HL-60 (cell line): ENCODE results near the gene IFNA17.

ENCODE experiments used
- GABPA ChIP-seq: IDR thresholded peaks from 2 replicates; pipeline ENCODE4 v1.6.1; 2012; ENCODE audit warnings: low read depth
- POLR2AphosphoS5 ChIP-seq: IDR thresholded peaks from 2 replicates; pipeline ENCODE4 v1.6.1; 2012; ENCODE audit warnings: low read depth
- TF ChIP-seq, protein P1 (sequence below): IDR thresholded peaks from one replicate; pipeline ENCODE4 v1.5.1; 2011; ENCODE audit warnings: low read length, control low read depth, inconsistent platforms; ENCODE audit not compliant: insufficient read depth

DNA sequence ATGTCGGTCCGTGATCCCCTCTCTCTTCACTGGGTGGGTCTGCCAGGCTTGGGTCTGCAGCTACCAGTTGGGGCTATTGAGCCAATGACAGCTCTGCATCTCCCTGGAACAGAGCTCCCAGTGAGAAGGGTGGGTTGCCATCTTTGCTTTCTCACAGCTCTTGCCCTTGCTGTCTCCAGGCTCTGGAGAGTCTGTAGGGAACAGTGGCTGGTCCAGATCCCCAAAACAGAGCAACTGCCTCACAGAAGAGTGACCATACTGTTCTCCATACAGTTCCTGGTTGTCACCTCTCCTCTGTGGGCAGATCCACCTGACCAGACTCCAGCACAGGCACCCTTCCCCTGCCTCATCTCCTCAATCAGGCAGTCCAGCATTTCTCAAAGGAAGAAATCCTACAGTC, 5.2 kb upstream of the IFNA17 start:
- TF ChIP-seq, protein P1, sequence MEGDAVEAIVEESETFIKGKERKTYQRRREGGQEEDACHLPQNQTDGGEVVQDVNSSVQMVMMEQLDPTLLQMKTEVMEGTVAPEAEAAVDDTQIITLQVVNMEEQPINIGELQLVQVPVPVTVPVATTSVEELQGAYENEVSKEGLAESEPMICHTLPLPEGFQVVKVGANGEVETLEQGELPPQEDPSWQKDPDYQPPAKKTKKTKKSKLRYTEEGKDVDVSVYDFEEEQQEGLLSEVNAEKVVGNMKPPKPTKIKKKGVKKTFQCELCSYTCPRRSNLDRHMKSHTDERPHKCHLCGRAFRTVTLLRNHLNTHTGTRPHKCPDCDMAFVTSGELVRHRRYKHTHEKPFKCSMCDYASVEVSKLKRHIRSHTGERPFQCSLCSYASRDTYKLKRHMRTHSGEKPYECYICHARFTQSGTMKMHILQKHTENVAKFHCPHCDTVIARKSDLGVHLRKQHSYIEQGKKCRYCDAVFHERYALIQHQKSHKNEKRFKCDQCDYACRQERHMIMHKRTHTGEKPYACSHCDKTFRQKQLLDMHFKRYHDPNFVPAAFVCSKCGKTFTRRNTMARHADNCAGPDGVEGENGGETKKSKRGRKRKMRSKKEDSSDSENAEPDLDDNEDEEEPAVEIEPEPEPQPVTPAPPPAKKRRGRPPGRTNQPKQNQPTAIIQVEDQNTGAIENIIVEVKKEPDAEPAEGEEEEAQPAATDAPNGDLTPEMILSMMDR = no peak
- TF ChIP-seq POLR2AphosphoS5 (no peak), GABPA (no peak)
